Measurements from ENCODE around the gene SETD2.
"Not testable (repeated sequence)": the region's sequence is repeated elsewhere in the genome, so short reads cannot be mapped to it uniquely, and the experiment has no call there.

Gene SETD2

GRCh38 chr3:47086071-47086470, 77.8 kb downstream of the SETD2 start:
- no peak for TF ChIP-seq CTCF (IDR thresholded peaks at IDR 0.05; ENCODE audit: low read depth, low read length, missing control alignments)
- Histone ChIP-seq H3K4me3 (ENCODE audit: low read depth, low read length) (no peak overlapping the region), H3K36me3 (replicated peaks) (peaks cover 12% of the 10 kb centered on the region), H3K27me3 (replicated peaks) (no peaks in the 10 kb centered on the region), H3K27ac (no peak overlapping the region)
- in situ Hi-C loops (cut with HindIII; ENCODE audit: low pct_ligation_motif_present, low sequenced_read_pairs), result no loop called here
- no peak for DNase-seq

- peaks cover 21% of the 10 kb centered on the region for H3K36me3 ChIP-seq (replicated peaks)
- no peak for TF ChIP-seq CTCF (IDR thresholded peaks at IDR 0.05; ENCODE audit: low read depth, low read length, missing control alignments)
- DNase-seq, result no peak
- no peak overlapping the region for H3K27ac ChIP-seq
- no peak overlapping the region for H3K4me3 ChIP-seq (ENCODE audit: low read depth, low read length)
- H3K27me3 ChIP-seq (replicated peaks), result no peaks in the 10 kb centered on the region
- in situ Hi-C loops (cut with HindIII; ENCODE audit: low pct_ligation_motif_present, low sequenced_read_pairs), result no loop called here
These were observed 80.1 kb downstream of the SETD2 start for GRCh38 chr3:47083786-47084185.

- in situ Hi-C loops (cut with HindIII; ENCODE audit: low pct_ligation_motif_present, low sequenced_read_pairs), result no loop called here
- Histone ChIP-seq H3K36me3 (replicated peaks) (peaks cover 19% of the 10 kb centered on the region), H3K4me3 (ENCODE audit: low read depth, low read length) (no peak overlapping the region), H3K27me3 (replicated peaks) (no peaks in the 10 kb centered on the region), H3K27ac (no peak overlapping the region)
- no peak for DNase-seq
- no peak for TF ChIP-seq CTCF (IDR thresholded peaks at IDR 0.05; ENCODE audit: low read depth, low read length, missing control alignments)
These were observed 81.4 kb downstream of the SETD2 start for GRCh38 chr3:47082519-47082918.

GRCh38 chr3:47079432-47079831, 84.5 kb downstream of the SETD2 start:
- in situ Hi-C loops (cut with HindIII; ENCODE audit: low pct_ligation_motif_present, low sequenced_read_pairs), result no loop called here
- DNase-seq, result no peak
- Histone ChIP-seq H3K27ac (no peak overlapping the region), H3K4me3 (ENCODE audit: low read depth, low read length) (no peak overlapping the region), H3K36me3 (replicated peaks) (peaks cover 21% of the 10 kb centered on the region), H3K27me3 (replicated peaks) (no peaks in the 10 kb centered on the region)
- no peak for TF ChIP-seq CTCF (IDR thresholded peaks at IDR 0.05; ENCODE audit: low read depth, low read length, missing control alignments)

GRCh38 chr3:47073685-47074084, 90.2 kb downstream of the SETD2 start:
- H3K36me3 ChIP-seq (replicated peaks), result peaks cover 8% of the 10 kb centered on the region
- in situ Hi-C loops (cut with HindIII; ENCODE audit: low pct_ligation_motif_present, low sequenced_read_pairs), result no loop called here
- no peak for DNase-seq
- no peak overlapping the region for H3K27ac ChIP-seq
- no peak overlapping the region for H3K4me3 ChIP-seq (ENCODE audit: low read depth, low read length)
- H3K27me3 ChIP-seq (replicated peaks), result no peaks in the 10 kb centered on the region
- TF ChIP-seq CTCF (IDR thresholded peaks at IDR 0.05; ENCODE audit: low read depth, low read length, missing control alignments), result no peak

- Histone ChIP-seq H3K36me3 (replicated peaks) (peaks cover 3% of the 10 kb centered on the region), H3K27ac (no peak overlapping the region), H3K27me3 (replicated peaks) (no peaks in the 10 kb centered on the region), H3K4me3 (ENCODE audit: low read depth, low read length) (no peak overlapping the region)
- DNase-seq, result no peak
- no peak for TF ChIP-seq CTCF (IDR thresholded peaks at IDR 0.05; ENCODE audit: low read depth, low read length, missing control alignments)
- in situ Hi-C loops (cut with HindIII; ENCODE audit: low pct_ligation_motif_present, low sequenced_read_pairs), result no loop called here
These were observed 93.1 kb downstream of the SETD2 start for GRCh38 chr3:47070770-47071169.

- H3K36me3 ChIP-seq (replicated peaks); H3K4me3 ChIP-seq (ENCODE audit: low read depth, low read length); in situ Hi-C loops (cut with HindIII; ENCODE audit: low pct_ligation_motif_present, low sequenced_read_pairs); DNase-seq; H3K27ac ChIP-seq; H3K27me3 ChIP-seq (replicated peaks): not testable (repeated sequence)
These were observed 97.7 kb downstream of the SETD2 start for GRCh38 chr3:47066259-47066658.
